GM19238 (cell line): ENCODE measurements around the gene STX8.

Experiments used
- DNase-seq: peaks from one replicate; pipeline ENCODE4 v3.0.0; 2011; ENCODE audit warnings: low spot score; ENCODE audit not compliant: insufficient read length

Gene STX8

DNA sequence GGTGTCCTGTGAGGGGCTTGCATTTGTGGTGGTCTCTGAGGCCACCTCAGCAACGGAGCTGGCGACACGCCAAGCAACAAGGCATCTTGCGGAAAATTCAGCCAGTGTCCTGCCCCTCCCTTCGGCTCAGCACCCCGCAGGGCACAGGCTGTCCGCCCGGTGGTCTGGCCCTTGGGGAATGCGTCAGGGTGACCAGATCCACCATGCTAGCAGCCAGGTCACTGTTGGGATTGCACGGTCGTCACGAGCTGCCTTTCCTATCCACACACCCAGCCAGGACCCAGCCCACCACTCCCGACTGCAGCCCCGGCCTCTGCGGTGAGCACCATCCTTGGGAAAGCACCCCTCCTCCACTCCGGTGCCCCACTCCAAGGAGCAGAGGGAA, 333.1 kb downstream of the STX8 start:
- DNase-seq = no peak

DNA sequence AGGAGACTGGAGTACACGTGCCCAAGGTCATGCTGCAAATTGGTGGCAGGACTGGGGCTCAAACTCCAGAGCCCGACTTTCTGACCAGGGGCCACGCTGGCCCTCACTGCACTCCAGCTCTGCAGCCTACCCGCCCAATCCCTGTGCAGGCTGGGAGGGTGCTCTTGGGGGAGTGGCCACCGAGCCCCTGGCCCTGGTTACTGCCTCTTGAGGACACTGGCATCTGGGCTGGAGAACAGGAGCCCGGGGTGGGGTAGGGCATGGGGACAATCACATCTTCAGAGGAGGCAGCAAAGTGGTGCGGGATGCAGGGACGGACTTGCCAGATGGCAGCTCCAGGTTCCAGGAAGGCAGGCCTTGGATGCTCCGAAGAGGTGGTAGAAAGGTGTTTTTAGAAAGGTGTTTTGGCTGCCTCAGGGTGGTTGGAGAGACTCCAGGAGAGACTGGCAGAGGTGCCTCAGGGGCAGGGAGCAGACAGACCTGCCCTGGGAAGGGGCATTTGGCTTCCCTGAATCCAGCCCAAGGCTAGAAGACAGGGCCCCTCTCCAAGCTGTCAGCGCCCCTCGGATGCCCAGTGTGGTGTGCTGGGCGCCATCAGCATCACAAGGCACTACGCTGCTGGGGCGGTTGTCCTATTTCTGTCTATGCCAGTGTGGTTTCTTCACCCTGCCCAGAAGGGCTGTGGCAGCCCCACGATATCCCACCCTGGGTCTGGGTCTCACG, 333.7 kb downstream of the STX8 start:
- DNase-seq = no peak

DNA sequence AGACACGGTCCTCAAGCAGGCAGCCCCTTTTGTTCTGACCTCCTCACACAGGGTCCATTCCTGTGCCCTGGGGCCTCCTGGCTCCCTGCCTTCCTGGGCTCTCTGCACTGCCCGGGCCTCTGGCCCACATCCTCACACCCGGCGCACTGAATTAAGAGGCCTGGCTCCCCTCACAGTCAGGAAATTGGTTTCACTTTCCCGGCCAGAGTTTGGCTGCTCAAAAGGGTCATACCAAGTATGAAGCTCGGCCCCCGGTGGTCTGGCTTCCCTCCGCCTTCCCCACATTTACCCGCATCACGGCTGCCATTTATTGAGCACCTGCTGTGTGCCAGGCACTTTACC, 334.3 kb downstream of the STX8 start:
- DNase-seq = no peak

DNA sequence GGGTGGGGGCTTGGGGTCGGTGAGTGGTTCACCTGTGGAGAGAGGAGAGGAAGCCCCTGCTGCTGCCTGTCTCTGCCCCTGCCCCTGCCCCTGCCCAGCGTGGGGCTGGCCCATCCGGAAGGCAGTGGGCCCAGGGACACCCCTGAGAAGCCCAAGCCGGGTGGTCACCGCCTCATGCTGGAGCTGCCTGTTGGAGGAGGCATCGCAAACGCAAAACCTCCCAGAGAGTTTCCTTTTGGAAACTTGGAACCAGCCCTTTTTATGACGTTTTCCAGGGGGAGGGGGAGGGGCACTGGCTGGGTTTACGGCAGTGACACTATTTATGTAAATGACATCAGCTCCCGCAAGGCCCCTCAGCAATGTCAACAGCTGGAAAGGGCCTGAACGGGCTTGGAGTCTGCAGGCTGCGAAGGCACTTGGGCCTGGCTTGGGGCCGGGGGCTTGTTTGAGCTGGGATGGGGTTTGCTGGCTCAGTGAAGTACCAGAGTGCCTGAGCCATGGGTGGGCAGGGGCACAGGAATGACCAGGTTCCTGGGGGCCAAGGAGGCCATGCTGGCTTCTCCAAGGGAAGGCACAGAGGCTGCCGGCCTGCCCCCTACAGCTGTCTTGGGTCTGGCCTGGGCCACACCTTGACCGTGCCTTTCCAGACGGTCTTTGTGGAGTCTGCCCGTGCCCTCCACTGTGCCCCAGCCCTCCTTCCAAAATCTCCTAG, 334.8 kb downstream of the STX8 start:
- DNase-seq = no peak

DNA sequence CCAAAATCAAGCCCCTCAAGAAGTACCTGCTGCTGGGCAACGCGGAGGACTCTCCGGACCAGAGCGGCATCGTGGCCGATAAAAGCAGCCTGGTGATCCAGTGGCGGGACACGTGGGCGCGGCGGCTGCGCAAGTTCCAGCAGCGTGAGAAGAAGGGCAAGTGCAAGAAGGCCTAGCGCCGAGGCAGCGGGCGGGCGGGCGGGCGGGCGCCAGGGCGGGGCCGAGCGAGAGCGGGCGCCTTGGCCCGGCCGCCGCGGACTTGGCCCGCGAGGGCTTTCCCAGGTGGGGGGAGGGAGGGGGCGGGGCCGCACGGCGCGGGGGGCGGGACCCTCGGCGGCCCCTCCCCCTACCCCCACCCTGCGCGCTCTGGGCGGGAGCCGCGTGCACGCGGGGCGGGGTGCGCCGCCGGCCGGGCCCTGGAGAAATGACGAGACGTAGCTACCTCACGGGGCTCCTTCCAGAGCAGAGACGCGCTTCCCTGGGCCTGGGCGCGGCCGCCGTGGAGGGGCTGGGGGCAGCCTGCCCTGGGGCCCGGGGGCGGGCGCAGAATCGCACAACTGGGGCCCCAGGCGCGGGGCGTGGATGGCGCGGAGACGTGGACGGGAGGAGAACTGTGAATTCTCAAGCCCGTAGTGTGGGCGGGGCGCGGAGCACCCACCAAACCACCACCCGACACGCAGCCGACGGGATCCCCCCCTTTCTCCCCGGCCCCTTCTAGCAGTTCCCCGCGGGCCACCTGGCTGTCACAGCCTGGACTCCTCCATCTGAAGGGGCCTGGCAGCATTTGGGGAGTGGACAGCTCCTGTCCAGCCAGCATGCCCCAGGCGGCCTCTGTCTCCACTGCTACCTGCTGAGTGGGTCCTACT, 335.6 kb downstream of the STX8 start:
- peak; percentile 91 for DNase-seq

DNA sequence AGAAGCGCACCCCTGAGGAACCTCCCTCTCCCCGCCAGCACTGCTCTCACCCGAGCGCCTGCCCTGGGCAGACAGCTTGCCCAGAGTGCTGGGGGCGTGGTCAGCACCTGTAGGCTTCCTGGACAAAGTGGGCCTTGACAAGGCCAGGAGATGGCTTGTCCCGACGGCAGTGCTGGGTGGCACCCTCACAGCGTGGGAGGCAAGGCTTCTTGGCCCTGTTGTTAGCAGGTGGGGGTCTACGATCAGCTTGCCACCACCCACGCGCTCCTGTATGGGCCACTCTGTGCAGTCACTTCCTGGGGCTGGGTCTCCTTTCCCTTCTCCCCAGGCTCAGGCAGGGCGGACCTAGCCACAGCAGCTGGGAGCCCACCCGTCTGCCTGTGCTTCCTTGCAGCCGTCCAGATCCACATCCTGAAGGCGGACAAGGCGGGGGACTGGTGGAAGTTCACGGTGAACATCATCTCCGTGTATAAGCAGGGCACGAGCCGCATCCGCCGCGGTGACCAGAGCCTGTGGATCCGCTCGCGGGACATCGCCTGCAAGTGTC, 336.3 kb downstream of the STX8 start:
- no peak for DNase-seq

DNA sequence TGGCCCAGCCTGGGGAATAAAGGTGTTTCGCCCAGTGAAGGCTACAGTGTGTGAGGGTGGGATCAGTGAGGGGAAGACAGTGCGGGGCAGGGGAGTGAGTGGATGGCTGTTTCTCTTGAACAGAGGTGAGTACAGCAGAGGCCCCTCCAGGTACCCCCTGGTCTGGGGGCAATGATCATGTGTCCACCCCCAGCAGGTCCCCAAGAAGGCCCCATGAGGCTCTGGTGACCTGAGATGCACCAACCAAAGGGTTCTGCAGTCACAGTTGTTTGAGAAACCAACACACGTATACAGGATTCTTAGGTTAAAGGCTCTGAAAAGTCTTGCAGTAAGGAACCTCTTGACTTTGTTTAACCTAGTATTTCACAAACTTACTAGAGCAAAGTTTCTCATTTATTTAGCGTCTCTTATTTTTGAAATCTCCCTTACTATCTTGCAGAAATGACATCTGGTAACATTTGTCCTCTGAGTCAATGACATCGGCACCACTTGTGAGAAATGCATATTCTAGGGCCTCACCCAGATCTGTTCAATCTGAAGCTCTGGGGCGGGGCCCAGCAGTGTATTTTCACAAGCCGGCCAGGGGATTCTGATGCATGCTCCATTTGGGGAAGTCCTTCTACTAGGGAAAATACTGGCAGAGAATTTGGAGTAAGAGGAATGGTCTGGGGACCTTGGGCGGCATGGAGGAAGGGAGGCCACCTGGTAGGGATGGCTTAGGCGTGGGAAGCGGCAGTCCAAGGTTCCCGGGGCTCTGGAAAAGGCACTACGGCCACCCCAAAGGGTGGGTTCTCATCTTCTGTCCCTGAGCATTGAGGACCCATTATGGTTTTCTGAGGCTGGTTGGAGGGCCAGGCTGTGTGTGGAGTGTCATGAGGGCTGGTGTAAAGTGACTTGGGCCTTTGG, 337.0 kb downstream of the STX8 start:
- DNase-seq = no peak

DNA sequence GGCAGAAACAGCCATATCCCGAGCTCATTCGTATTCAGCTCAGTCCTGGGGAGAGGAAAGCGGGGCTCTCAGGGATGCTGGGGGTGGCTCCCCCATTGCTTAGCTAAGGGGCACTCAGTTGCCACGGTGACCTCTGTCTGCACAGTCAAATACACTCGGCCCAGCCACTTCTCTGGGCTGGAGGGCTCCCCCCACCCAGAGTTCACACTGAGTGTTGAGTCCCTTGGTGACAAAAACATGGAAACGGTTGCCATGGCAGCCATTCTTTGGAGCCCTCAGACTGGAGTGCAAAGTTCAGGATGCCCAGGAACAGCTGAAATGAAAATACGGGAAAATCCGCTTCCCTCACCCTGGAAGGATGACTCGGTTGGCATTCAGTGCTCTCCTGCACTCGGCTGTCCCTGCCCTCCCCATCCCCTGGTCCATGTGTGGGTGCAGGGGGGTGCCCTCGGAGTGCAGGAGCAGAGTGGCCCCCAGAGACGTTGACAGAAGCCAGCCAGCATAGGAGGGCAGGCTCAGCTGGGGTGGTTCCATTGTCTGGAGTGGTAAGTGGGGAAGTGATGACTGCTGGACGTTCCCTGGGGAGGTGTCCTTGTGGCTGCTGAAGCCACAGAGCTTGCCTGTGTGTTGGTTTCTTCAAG, 337.8 kb downstream of the STX8 start:
- DNase-seq = no peak

DNA sequence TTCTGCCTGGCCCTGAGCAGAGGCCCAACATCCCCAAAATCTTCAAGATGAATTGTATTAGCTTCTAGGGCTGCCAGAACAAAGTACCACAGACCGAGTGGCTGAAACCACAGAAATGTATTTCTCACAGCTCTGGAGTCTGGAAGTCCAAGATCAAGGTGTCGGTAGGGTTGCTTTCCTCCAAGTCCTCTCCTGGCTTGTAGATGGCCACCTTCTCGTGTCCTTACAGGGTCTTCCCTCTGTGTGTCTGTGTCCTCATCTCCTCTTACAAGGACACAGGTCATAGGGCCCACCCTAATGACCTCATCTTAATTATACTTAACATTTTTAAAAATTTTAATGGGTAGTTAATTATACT, 338.6 kb downstream of the STX8 start:
- no peak for DNase-seq

DNA sequence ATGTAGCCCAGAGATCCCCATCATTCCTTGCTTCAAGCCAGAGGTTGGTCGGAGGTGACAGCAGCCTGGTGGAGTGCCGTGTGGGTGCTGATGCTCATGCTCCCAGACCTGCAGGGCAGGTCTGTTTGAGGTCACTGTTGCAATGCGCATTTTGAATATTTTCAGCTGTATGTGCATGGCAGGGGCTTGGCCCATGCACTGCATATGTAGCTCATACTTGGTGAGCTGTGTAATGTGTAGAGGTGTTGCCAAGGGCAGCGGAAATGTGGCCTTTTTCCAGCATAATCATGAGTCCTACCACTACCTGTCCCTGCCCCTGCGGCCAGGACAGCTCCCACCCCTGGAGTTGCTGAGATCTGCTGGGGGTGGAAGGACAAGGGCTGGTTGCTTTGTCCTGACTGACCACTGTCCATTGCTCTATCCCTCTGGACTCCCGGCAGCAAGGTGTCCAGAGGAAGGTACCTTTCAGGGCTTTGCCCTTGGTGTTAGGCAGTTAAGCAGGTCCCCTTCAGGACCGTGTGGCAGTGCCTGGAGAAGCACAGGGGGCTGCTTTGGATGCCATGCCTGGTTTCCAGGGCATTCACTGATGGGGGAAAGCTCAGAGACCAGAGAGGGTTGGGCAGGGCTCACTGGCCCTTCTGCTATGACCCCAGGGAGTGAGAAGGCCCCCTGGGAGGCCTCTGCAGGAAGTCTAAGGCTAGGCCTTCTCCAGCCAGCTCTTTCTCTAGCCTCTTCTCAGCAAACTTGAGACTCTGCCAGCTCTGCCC, 339.2 kb downstream of the STX8 start:
- no peak for DNase-seq

DNA sequence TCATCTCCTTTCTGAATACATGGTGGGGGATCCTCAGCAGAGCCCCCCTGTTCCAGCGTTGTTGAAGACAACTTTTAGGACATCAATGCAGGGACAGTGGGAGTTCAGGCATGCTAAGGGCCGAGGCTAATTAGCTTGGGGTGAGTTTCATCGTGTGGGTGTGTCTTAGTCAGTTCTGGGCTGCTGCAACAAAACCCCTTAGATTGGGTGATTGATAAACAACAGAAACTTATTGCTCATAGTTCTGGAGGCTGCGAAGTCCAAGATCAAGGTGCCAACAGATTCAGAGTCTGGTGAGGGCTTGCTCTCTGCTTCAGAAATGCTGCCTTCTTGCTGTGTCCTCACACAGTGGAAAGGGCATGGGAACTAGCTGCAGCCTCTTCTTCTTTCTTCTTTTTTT, 340.3 kb downstream of the STX8 start:
- DNase-seq = no peak

DNA sequence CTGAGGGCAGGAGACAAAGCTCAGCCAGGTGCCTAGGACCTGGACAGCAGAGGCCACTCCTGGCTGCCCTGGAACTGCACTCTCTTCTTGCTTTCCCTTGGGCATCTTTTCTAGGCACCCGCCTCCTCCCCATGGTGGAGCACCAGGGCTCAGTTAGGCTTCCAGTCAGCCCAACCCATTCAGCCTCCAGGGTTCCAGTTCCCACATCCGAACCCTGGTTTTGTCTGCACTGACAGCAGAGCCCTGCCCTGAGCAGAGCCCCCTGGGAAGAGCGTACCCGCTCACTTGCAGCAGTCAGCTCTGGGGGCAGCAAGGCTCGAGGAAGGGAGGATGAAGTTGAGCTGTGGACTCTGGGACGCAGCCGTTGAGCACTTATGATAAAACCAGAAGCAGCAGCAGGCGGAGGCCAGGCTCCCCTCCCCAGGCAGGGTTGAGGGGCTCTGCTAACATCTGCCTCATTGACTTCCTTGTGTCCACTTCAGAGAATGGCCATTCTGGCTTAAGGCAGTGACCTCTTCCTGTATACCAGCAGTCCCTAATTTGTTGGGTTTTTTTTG, 341.2 kb downstream of the STX8 start:
- no peak for DNase-seq

DNA sequence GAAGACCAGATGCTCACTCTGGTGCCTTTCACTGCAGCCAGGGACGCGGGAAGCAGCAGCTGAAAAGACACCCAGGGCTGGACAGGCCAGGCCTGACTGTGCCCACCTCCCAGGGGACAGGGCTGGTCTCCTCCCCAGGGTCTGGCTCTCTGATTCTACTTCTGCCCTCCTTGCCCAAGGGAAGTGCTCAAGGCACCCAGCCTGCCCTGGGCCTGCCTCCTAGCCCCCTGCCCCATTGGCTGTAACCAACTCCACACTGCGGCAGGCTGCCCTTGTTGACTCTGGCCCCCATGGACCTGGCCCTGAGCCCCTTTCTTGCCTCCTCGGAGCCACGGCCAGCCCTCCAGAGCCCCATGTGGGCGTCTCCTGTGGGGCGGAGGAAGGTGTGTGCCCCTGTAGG, 341.9 kb downstream of the STX8 start:
- no peak for DNase-seq

DNA sequence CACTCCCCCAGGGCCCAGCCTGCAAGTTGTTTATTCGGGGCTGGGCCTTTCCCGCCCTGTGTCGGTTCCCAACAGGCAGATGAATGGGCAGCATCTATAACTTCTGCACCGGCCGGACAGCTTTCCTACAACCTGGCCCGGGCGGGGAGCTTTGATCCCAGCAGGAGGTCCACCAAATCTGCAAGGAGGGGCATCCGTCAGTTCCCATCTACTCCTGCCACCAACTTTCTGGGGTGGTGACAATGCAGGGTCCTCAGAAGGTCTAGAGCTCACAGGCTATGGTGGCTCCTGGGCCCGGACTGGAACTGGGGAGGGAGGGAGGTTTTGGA, 342.4 kb downstream of the STX8 start:
- DNase-seq = no peak

DNA sequence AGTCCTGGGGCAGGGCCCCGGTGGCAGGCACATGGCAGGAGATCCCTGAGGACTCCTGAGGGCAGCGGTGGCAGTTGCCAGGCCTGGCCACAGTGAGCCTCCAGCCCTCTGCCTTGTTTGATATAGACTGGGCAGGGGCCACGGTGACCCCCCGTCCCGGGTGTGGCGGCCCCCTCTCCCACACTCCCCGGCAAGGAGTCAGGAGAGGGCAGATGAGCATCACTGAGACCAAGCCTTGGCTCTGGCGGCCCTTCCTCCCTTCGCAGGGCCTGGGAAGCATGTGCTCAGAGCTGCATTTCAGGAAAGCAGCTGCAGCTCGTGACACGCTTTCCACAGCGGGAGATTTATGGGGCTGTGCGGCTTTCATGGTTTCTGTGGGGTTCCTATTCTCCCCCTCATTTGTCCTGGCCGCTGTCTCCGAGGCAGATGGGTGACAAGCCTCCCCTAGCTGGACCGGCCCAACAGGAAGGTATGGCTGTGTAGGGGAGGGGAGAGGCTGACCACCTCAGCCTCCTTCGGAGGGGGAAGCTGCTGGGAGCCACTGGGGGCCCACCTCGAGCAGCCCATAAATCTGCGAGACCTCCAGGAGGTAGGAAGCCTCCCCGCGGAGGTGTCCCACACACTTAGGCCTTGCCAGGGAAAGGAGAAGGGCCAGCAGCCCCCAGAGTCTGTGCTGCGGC, 342.9 kb downstream of the STX8 start:
- DNase-seq = no peak

DNA sequence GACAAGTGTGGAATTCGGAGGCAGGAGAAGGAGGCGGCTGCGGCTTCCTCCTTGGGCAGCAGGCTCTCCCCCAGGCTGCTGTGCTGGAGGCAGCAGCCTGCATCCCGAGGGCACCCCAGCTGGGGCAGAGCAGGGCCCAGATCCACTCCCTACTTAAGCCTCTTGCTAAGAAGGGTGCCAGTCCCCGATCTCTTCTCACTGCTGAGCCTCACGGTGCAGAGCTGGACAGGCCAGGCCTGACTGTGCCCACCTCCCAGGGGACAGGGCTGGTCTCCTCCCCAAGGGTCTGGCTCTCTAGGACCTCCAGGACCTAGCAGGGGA, 343.5 kb downstream of the STX8 start:
- DNase-seq = no peak

DNA sequence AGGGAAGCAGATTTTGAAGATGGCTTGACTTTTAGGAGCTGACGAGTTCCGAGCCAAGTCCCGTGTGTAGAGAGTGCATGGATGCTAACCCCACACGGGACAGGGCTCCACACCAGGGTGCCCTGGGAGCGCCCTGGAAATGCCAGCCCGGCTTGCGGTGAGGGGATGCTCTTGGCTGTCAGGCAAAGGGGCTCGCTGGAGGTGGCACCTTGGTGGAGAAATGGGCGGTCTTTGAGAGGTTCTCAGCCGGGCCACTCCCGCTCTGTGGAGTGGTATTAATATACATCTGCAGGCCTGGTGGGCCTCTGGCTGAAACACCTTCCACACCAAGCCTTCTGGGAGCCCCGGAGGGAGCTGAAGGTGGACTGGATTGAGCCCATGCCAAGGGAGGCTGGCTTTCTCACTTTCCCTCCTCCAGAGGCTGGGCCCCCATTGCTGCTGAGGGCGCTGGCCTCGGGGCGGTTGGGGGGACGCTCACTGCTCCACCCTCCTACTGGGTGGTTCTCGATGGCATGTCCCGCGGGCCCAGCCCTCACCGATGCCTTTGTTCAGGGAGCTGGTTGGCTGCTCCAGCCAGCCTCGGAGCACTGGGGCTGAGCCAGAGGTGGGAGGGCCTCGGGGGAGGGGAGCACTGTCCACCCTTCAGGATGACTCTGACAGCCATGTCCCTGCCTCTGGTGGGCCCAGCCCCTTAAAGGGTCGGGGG, 344.0 kb downstream of the STX8 start:
- DNase-seq = no peak

DNA sequence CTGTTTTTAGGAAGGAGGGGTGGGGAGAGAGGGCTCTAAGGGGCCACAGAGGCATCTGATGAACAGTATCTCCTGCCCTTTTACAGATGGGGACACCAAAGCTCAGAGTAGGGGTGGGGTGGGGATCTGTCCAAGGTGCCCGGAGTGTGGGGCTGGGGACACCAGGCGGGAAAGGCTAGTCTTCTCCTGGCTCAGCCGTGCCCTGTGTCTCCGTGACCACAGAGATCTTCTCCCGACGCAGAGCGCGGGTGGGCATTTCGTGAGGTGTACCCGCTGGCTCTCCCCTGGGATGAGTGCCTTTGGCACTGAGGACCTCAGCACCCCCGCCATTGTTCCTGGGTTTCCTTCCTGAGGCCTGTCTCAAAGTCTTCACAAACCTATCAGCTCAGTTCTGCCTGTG, 344.8 kb downstream of the STX8 start:
- no peak for DNase-seq

DNA sequence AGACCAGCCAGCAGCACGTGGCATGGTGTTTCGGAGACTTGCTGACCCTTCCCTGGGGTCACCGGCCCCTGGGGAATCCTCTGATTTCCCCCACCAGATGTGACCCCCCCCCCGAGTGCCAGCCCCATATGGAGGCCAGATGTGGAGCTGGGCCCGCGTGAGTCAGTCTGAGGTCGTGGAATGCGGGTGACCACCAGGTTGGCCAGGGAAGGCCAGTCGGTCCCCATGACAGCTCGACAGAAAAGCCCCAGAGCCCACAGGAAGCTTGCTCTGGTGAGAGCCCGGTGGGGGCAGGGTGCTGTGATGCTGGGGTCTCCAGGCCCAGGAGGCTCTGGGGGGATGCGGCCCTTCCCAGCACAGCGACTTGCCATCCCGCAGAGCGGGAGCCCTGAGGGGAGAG, 345.3 kb downstream of the STX8 start:
- DNase-seq = no peak
